ENCODE data around the gene MNAT1.

MNAT1 gene

GRCh38 chr14:60856111-60856510 is 121.5 kb downstream of the MNAT1 start:
- Histone ChIP-seq H3K36me3 (ENCODE audit: insufficient read depth, low read length) (peaks cover 10% of the 10 kb centered on the region; the same call in 1 of the 2 replicates), H3K79me2 (ENCODE audit: insufficient read depth, low read length) (no peaks in the 10 kb centered on the region), H4K20me1 (ENCODE audit: insufficient read depth, low read length, poor library complexity, severe bottlenecking) (no peaks in the 10 kb centered on the region), H2AFZ (ENCODE audit: low read length) (no peak overlapping the region), H3K9ac (ENCODE audit: low read depth, low read length, poor library complexity, severe bottlenecking) (no peak overlapping the region), H3K4me3 (ENCODE audit: low read length, poor library complexity, severe bottlenecking) (no peak overlapping the region), H3K4me2 (ENCODE audit: low read depth, low read length, poor library complexity, severe bottlenecking) (no peak overlapping the region), H3F3A (ENCODE audit: low read depth) (no peaks in the 10 kb centered on the region), H3K4me1 (ENCODE audit: insufficient read depth, low read length, poor library complexity, severe bottlenecking) (no peaks in the 10 kb centered on the region), H3K9me2 (replicated peaks; ENCODE audit: low read depth, low read length) (no peaks in the 10 kb centered on the region), H3K27me3 (ENCODE audit: insufficient read depth, low read length, poor library complexity, severe bottlenecking) (no peaks in the 10 kb centered on the region), H3K9me3 (ENCODE audit: insufficient read depth, low read depth, low read length) (peaks cover 5% of the 10 kb centered on the region; the same call in 1 of the 2 replicates)
- TF ChIP-seq EZH2phosphoT487 (IDR thresholded peaks at IDR 0.05; ENCODE audit: borderline replicate concordance), result no peak
- TF ChIP-seq, protein P1, sequence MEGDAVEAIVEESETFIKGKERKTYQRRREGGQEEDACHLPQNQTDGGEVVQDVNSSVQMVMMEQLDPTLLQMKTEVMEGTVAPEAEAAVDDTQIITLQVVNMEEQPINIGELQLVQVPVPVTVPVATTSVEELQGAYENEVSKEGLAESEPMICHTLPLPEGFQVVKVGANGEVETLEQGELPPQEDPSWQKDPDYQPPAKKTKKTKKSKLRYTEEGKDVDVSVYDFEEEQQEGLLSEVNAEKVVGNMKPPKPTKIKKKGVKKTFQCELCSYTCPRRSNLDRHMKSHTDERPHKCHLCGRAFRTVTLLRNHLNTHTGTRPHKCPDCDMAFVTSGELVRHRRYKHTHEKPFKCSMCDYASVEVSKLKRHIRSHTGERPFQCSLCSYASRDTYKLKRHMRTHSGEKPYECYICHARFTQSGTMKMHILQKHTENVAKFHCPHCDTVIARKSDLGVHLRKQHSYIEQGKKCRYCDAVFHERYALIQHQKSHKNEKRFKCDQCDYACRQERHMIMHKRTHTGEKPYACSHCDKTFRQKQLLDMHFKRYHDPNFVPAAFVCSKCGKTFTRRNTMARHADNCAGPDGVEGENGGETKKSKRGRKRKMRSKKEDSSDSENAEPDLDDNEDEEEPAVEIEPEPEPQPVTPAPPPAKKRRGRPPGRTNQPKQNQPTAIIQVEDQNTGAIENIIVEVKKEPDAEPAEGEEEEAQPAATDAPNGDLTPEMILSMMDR (conservative IDR thresholded peaks at IDR 0.05; ENCODE audit: low read length), result no peak

DNA sequence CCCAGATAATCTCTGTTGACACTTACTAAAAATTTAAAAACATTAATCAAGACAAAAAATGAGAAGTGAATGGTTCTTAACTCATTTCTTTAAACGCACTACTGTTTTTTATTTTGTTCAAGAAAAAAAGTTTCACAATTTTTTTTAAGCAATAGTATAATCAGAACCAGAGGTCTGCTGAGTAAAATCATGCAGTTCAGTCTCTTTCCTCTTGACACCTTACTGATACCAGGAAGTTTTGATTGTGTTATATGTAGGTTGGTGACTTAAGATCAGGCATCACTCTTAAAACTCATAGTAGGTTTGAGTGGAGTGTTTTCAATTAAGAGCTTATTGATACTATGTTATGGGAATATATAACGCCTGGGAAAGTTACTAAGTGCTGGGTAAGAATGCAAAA is 125.0 kb downstream of the MNAT1 start:
- Histone ChIP-seq H3K4me3 (ENCODE audit: low read length, poor library complexity, severe bottlenecking) (no peak overlapping the region), H3F3A (ENCODE audit: low read depth) (no peaks in the 10 kb centered on the region), H3K9me3 (ENCODE audit: insufficient read depth, low read depth, low read length) (peaks cover 5% of the 10 kb centered on the region; the same call in 1 of the 2 replicates), H3K9me2 (replicated peaks; ENCODE audit: low read depth, low read length) (no peaks in the 10 kb centered on the region), H3K79me2 (ENCODE audit: insufficient read depth, low read length) (no peaks in the 10 kb centered on the region), H3K4me1 (ENCODE audit: insufficient read depth, low read length, poor library complexity, severe bottlenecking) (no peaks in the 10 kb centered on the region), H2AFZ (ENCODE audit: low read length) (no peak overlapping the region), H4K20me1 (ENCODE audit: insufficient read depth, low read length, poor library complexity, severe bottlenecking) (no peaks in the 10 kb centered on the region), H3K9ac (ENCODE audit: low read depth, low read length, poor library complexity, severe bottlenecking) (no peak overlapping the region), H3K36me3 (ENCODE audit: insufficient read depth, low read length) (peaks cover 6% of the 10 kb centered on the region; the same call in 1 of the 2 replicates), H3K27me3 (ENCODE audit: insufficient read depth, low read length, poor library complexity, severe bottlenecking) (no peaks in the 10 kb centered on the region), H3K4me2 (ENCODE audit: low read depth, low read length, poor library complexity, severe bottlenecking) (no peak overlapping the region)
- no peak for TF ChIP-seq EZH2phosphoT487 (IDR thresholded peaks at IDR 0.05; ENCODE audit: borderline replicate concordance)
- TF ChIP-seq, protein P1 (conservative IDR thresholded peaks at IDR 0.05; ENCODE audit: low read length), result no peak

- Histone ChIP-seq H3K9ac (ENCODE audit: low read depth, low read length, poor library complexity, severe bottlenecking) (no peak overlapping the region), H3K4me2 (ENCODE audit: low read depth, low read length, poor library complexity, severe bottlenecking) (no peak overlapping the region), H3K36me3 (ENCODE audit: insufficient read depth, low read length) (no peaks in the 10 kb centered on the region), H3K79me2 (ENCODE audit: insufficient read depth, low read length) (no peaks in the 10 kb centered on the region), H3K4me3 (ENCODE audit: low read length, poor library complexity, severe bottlenecking) (no peak overlapping the region), H3K27me3 (ENCODE audit: insufficient read depth, low read length, poor library complexity, severe bottlenecking) (no peaks in the 10 kb centered on the region), H3F3A (ENCODE audit: low read depth) (no peaks in the 10 kb centered on the region), H3K9me2 (replicated peaks; ENCODE audit: low read depth, low read length) (no peaks in the 10 kb centered on the region), H2AFZ (ENCODE audit: low read length) (no peak overlapping the region), H3K9me3 (ENCODE audit: insufficient read depth, low read depth, low read length) (peaks cover 5% of the 10 kb centered on the region; the same call in 1 of the 2 replicates), H4K20me1 (ENCODE audit: insufficient read depth, low read length, poor library complexity, severe bottlenecking) (no peaks in the 10 kb centered on the region), H3K4me1 (ENCODE audit: insufficient read depth, low read length, poor library complexity, severe bottlenecking) (no peaks in the 10 kb centered on the region)
- TF ChIP-seq, protein P1 (conservative IDR thresholded peaks at IDR 0.05; ENCODE audit: low read length), result no peak
- TF ChIP-seq EZH2phosphoT487 (IDR thresholded peaks at IDR 0.05; ENCODE audit: borderline replicate concordance), result no peak
These were observed 127.1 kb downstream of the MNAT1 start for GRCh38 chr14:60861545-60862140.
